Inflammatory macrophage treated with lipopolysaccharide for 4 hours (primary cell): Measurements from ENCODE around the gene CNTN5.

Experiments used
- DNase-seq: peaks from one replicate; pipeline ENCODE4 v3.0.0-alpha.2; 2020

The CNTN5 gene

GRCh38 chr11:99171330-99171729 is 150.6 kb downstream of the CNTN5 start:
- DNase-seq: no peak

- no peak for DNase-seq
Observed at GRCh38 chr11:99176430-99176829, 155.7 kb downstream of the CNTN5 start.

GRCh38 chr11:99177446-99177845 is 156.7 kb downstream of the CNTN5 start:
- DNase-seq: no peak

- no peak for DNase-seq
Observed at GRCh38 chr11:99184146-99184545, 163.4 kb downstream of the CNTN5 start.

GRCh38 chr11:99188221-99188620 is 167.5 kb downstream of the CNTN5 start:
- no peak for DNase-seq

GRCh38 chr11:99192716-99193115 is 172.0 kb downstream of the CNTN5 start:
- DNase-seq: no peak

GRCh38 chr11:99197477-99197876 is 176.7 kb downstream of the CNTN5 start:
- DNase-seq: no peak

GRCh38 chr11:99198215-99198614 is 177.5 kb downstream of the CNTN5 start:
- no peak for DNase-seq

- DNase-seq: no peak
Observed at GRCh38 chr11:99199341-99199740, 178.6 kb downstream of the CNTN5 start.

- DNase-seq: no peak
Observed at GRCh38 chr11:99200720-99201119, 180.0 kb downstream of the CNTN5 start.

GRCh38 chr11:99208813-99209212 is 188.1 kb downstream of the CNTN5 start:
- DNase-seq: no peak

- DNase-seq: no peak
Observed at GRCh38 chr11:99229544-99229943, 208.8 kb downstream of the CNTN5 start.

GRCh38 chr11:99234534-99234933 is 213.8 kb downstream of the CNTN5 start:
- DNase-seq: no peak

- no peak for DNase-seq
Observed at GRCh38 chr11:99238401-99238800, 217.7 kb downstream of the CNTN5 start.

- no peak for DNase-seq
Observed at GRCh38 chr11:99240192-99241030, 219.7 kb downstream of the CNTN5 start.

- no peak for DNase-seq
Observed at GRCh38 chr11:99241066-99241465, 220.3 kb downstream of the CNTN5 start.

GRCh38 chr11:99244613-99245012 is 223.9 kb downstream of the CNTN5 start:
- no peak for DNase-seq

- DNase-seq: no peak
Observed at GRCh38 chr11:99246199-99246598, 225.4 kb downstream of the CNTN5 start.

- no peak for DNase-seq
Observed at GRCh38 chr11:99256614-99257013, 235.9 kb downstream of the CNTN5 start.

- peak; percentile 6 for DNase-seq
Observed at GRCh38 chr11:99257131-99257530, 236.4 kb downstream of the CNTN5 start.

GRCh38 chr11:99260696-99261095 is 239.9 kb downstream of the CNTN5 start:
- no peak for DNase-seq

GRCh38 chr11:99268886-99269285 is 248.1 kb downstream of the CNTN5 start:
- no peak for DNase-seq

- no peak for DNase-seq
Observed at GRCh38 chr11:99271527-99271926, 250.8 kb downstream of the CNTN5 start.

GRCh38 chr11:99275521-99275920 is 254.8 kb downstream of the CNTN5 start:
- no peak for DNase-seq

GRCh38 chr11:99277281-99277680 is 256.5 kb downstream of the CNTN5 start:
- no peak for DNase-seq
